Epidermal melanocyte (primary cell): ENCODE measurements around the gene CD81.

ENCODE experiments used
- DNase-seq: peaks from one replicate; pipeline ENCODE4 v3.0.0; 2011; ENCODE audit warnings: low spot score; ENCODE audit not compliant: insufficient read length

The CD81 gene

GRCh38 chr11:2402890-2403645 lies 26.0 kb downstream of the CD81 start:
- no peak for DNase-seq

GRCh38 chr11:2404735-2405196 lies 27.7 kb downstream of the CD81 start:
- no peak for DNase-seq

- DNase-seq = no peak
Measured at GRCh38 chr11:2406451-2406850, 29.3 kb downstream of the CD81 start.

GRCh38 chr11:2406878-2407410 lies 29.8 kb downstream of the CD81 start:
- DNase-seq = no peak

- no peak for DNase-seq
Measured at GRCh38 chr11:2408671-2409070, 31.6 kb downstream of the CD81 start.

GRCh38 chr11:2409126-2409525 lies 32.0 kb downstream of the CD81 start:
- no peak for DNase-seq

- no peak for DNase-seq
Measured at GRCh38 chr11:2409611-2410468, 32.7 kb downstream of the CD81 start.

- no peak for DNase-seq
Measured at GRCh38 chr11:2410616-2411015, 33.5 kb downstream of the CD81 start.

GRCh38 chr11:2411446-2412305 lies 34.6 kb downstream of the CD81 start:
- no peak for DNase-seq

- no peak for DNase-seq
Measured at GRCh38 chr11:2412323-2412722, 35.2 kb downstream of the CD81 start.

- DNase-seq = no peak
Measured at GRCh38 chr11:2413742-2414579, 36.9 kb downstream of the CD81 start.

- no peak for DNase-seq
Measured at GRCh38 chr11:2414616-2415015, 37.5 kb downstream of the CD81 start.

- DNase-seq = no peak
Measured at GRCh38 chr11:2415171-2415570, 38.1 kb downstream of the CD81 start.

- no peak for DNase-seq
Measured at GRCh38 chr11:2415601-2416380, 38.7 kb downstream of the CD81 start.

GRCh38 chr11:2416765-2417164 lies 39.7 kb downstream of the CD81 start:
- no peak for DNase-seq

GRCh38 chr11:2417856-2418692 lies 41.0 kb downstream of the CD81 start:
- no peak for DNase-seq

GRCh38 chr11:2418693-2419360 lies 41.7 kb downstream of the CD81 start:
- DNase-seq = no peak
